ENCODE results near the gene HDC.

The HDC gene

DNA sequence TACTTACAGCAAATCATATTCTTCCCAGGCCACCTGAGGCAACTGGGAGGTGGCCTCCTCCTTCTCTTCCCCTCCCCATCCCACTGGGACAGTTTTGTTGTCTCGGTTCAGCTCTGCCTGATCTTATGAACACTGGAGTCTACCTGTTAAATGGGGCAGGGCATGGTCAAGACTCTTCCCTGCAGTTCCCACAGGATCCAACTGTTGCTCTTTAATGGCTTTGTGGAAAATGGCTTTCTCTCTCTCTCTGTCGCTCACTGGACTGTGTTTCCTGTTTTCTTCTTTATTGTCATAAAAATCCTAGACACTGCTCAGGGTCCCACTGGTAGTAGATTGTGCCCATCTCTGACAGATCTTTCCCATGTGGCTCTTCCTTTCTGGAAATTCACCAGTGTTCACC lies 43.3 kb downstream of the HDC start:
- DNase-seq, result no peak

GRCh38 chr15:50219820-50220219 lies 45.7 kb downstream of the HDC start:
- no peak for DNase-seq

- DNase-seq, result no peak
These were observed 46.8 kb downstream of the HDC start for GRCh38 chr15:50218691-50219090.

GRCh38 chr15:50218291-50218690 lies 47.2 kb downstream of the HDC start:
- no peak for DNase-seq

GRCh38 chr15:50210462-50211157 lies 54.9 kb downstream of the HDC start:
- no peak for DNase-seq

- no peak for DNase-seq
These were observed 55.7 kb downstream of the HDC start for GRCh38 chr15:50209809-50210208.

GRCh38 chr15:50206020-50206419 lies 59.5 kb downstream of the HDC start:
- no peak for DNase-seq

- no peak for DNase-seq
These were observed 63.5 kb downstream of the HDC start for GRCh38 chr15:50202003-50202402.

- DNase-seq, result no peak
These were observed 72.5 kb downstream of the HDC start for GRCh38 chr15:50192926-50193620.

DNA sequence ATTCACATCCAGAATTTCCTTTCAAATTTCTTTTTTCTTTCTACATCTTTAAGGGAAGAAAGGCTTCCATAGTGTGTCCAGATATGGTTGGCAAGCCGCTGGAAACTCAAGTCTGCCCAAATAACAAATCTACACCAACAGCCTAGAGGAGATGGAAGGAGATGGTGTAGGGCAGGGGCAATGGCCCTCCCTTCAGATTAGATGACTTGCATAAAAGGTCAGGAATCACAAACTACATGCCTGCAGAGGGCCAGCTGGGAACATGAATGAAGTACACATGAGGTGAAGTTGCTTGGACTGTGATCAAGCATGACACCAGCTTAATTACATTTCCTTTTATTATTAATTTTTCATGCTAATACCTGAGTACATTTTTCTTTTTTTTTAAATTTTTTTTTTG lies 73.4 kb downstream of the HDC start:
- DNase-seq, result no peak

Data from CD4-positive, alpha-beta T cell treated with Interleukin-21 for 1 hour (primary cell).